ENCODE data around the gene NLRX1.
"Not testable (repeated sequence)": the region's sequence is repeated elsewhere in the genome, so short reads cannot be mapped to it uniquely, and the experiment has no call there.

NLRX1 gene

GRCh38 chr11:119172513-119172912, 4.0 kb downstream of the NLRX1 start:
- Histone ChIP-seq H3K36me3 (ENCODE audit: control insufficient read depth in 2 of 2, insufficient read depth in 2 of 2, low read length in 2 of 2) (peaks cover 9 to 16% of the 10 kb centered on the region in 2 donors), H3K4me1 (ENCODE audit: control insufficient read depth, insufficient read depth, low read length) (peaks cover 11% of the 10 kb centered on the region)

GRCh38 chr11:119173453-119173852, 4.9 kb downstream of the NLRX1 start:
- H3K27ac ChIP-seq (ENCODE audit: low read length): no peak overlapping the region
- no peaks in the 10 kb centered on the region for H3K27me3 ChIP-seq (ENCODE audit: control insufficient read depth in 1 of 2, insufficient read depth in 2 of 2, low read length in 2 of 2)
- peaks cover 9% of the 10 kb centered on the region for H3K4me1 ChIP-seq (ENCODE audit: control insufficient read depth, insufficient read depth, low read length)
- H3K9me3 ChIP-seq (ENCODE audit: control insufficient read depth in 2 of 2, low read length in 2 of 2): no peaks in the 10 kb centered on the region
- no peak overlapping the region for H3K9ac ChIP-seq (ENCODE audit: low read length in 2 of 2)
- no peak overlapping the region for H3K4me3 ChIP-seq (ENCODE audit: low read length in 2 of 2)
- H3K36me3 ChIP-seq (ENCODE audit: control insufficient read depth in 2 of 2, insufficient read depth in 2 of 2, low read length in 2 of 2): peaks cover 9 to 20% of the 10 kb centered on the region in 2 donors

More at GRCh38 chr11:119172513-119172912, 4.0 kb downstream of the NLRX1 start:
- Histone ChIP-seq H3K9ac (ENCODE audit: low read length in 2 of 2) (no peak overlapping the region), H3K9me3 (ENCODE audit: control insufficient read depth in 2 of 2, low read length in 2 of 2) (no peaks in the 10 kb centered on the region), H3K4me3 (ENCODE audit: low read length in 2 of 2) (no peak overlapping the region), H3K27ac (ENCODE audit: low read length) (no peak overlapping the region), H3K27me3 (ENCODE audit: control insufficient read depth in 1 of 2, insufficient read depth in 2 of 2, low read length in 2 of 2) (no peaks in the 10 kb centered on the region)

GRCh38 chr11:119175493-119176077, 7.1 kb downstream of the NLRX1 start:
- H3K9ac ChIP-seq (ENCODE audit: low read length in 2 of 2): no peak overlapping the region
- peaks cover 14 to 26% of the 10 kb centered on the region in 2 donors for H3K36me3 ChIP-seq (ENCODE audit: control insufficient read depth in 2 of 2, insufficient read depth in 2 of 2, low read length in 2 of 2)
- no peak overlapping the region for H3K27ac ChIP-seq (ENCODE audit: low read length)
- no peaks in the 10 kb centered on the region for H3K9me3 ChIP-seq (ENCODE audit: control insufficient read depth in 2 of 2, low read length in 2 of 2)
- no peaks in the 10 kb centered on the region for H3K27me3 ChIP-seq (ENCODE audit: control insufficient read depth in 1 of 2, insufficient read depth in 2 of 2, low read length in 2 of 2)
- H3K4me1 ChIP-seq (ENCODE audit: control insufficient read depth, insufficient read depth, low read length): no peaks in the 10 kb centered on the region
- H3K4me3 ChIP-seq (ENCODE audit: low read length in 2 of 2): no peak overlapping the region

- peaks cover 26 to 32% of the 10 kb centered on the region in 2 donors for H3K36me3 ChIP-seq (ENCODE audit: control insufficient read depth in 2 of 2, insufficient read depth in 2 of 2, low read length in 2 of 2)
- no peaks in the 10 kb centered on the region for H3K27me3 ChIP-seq (ENCODE audit: control insufficient read depth in 1 of 2, insufficient read depth in 2 of 2, low read length in 2 of 2)
- no peak overlapping the region for H3K9ac ChIP-seq (ENCODE audit: low read length in 2 of 2)
- no peak overlapping the region for H3K27ac ChIP-seq (ENCODE audit: low read length)
- H3K9me3 ChIP-seq (ENCODE audit: control insufficient read depth in 2 of 2, low read length in 2 of 2): no peaks in the 10 kb centered on the region
- H3K4me3 ChIP-seq (ENCODE audit: low read length in 2 of 2): no peak overlapping the region
- H3K4me1 ChIP-seq (ENCODE audit: control insufficient read depth, insufficient read depth, low read length): no peaks in the 10 kb centered on the region
Measured at GRCh38 chr11:119178166-119178680, 9.7 kb downstream of the NLRX1 start.

- H3K4me1 ChIP-seq (ENCODE audit: control insufficient read depth, insufficient read depth, low read length): no peaks in the 10 kb centered on the region
- no peak overlapping the region for H3K4me3 ChIP-seq (ENCODE audit: low read length in 2 of 2)
- H3K9ac ChIP-seq (ENCODE audit: low read length in 2 of 2): no peak overlapping the region
- H3K9me3 ChIP-seq (ENCODE audit: control insufficient read depth in 2 of 2, low read length in 2 of 2): no peaks in the 10 kb centered on the region
- no peaks in the 10 kb centered on the region for H3K27me3 ChIP-seq (ENCODE audit: control insufficient read depth in 1 of 2, insufficient read depth in 2 of 2, low read length in 2 of 2)
- H3K36me3 ChIP-seq (ENCODE audit: control insufficient read depth in 2 of 2, insufficient read depth in 2 of 2, low read length in 2 of 2): peaks cover 23 to 32% of the 10 kb centered on the region in 2 donors
- H3K27ac ChIP-seq (ENCODE audit: low read length): no peak overlapping the region
Measured at GRCh38 chr11:119179342-119179741, 10.8 kb downstream of the NLRX1 start.

GRCh38 chr11:119179983-119180382, 11.5 kb downstream of the NLRX1 start:
- Histone ChIP-seq H3K9me3 (ENCODE audit: control insufficient read depth in 2 of 2, low read length in 2 of 2) (no peaks in the 10 kb centered on the region), H3K27ac (ENCODE audit: low read length) (no peak overlapping the region), H3K36me3 (ENCODE audit: control insufficient read depth in 2 of 2, insufficient read depth in 2 of 2, low read length in 2 of 2) (peaks cover 18 to 25% of the 10 kb centered on the region in 2 donors)

GRCh38 chr11:119180729-119181676, 12.5 kb downstream of the NLRX1 start:
- no peak overlapping the region for H3K9ac ChIP-seq (ENCODE audit: low read length in 2 of 2)
- H3K4me1 ChIP-seq (ENCODE audit: control insufficient read depth, insufficient read depth, low read length): no peaks in the 10 kb centered on the region
- H3K27me3 ChIP-seq (ENCODE audit: control insufficient read depth in 1 of 2, insufficient read depth in 2 of 2, low read length in 2 of 2): peaks cover 0 to 3% of the 10 kb centered on the region in 2 donors
- no peaks in the 10 kb centered on the region for H3K9me3 ChIP-seq (ENCODE audit: control insufficient read depth in 2 of 2, low read length in 2 of 2)
- no peak overlapping the region for H3K27ac ChIP-seq (ENCODE audit: low read length)
- H3K36me3 ChIP-seq (ENCODE audit: control insufficient read depth in 2 of 2, insufficient read depth in 2 of 2, low read length in 2 of 2): peaks cover 16 to 23% of the 10 kb centered on the region in 2 donors
- no peak overlapping the region for H3K4me3 ChIP-seq (ENCODE audit: low read length in 2 of 2)

More at GRCh38 chr11:119179983-119180382, 11.5 kb downstream of the NLRX1 start:
- no peak overlapping the region for H3K4me3 ChIP-seq (ENCODE audit: low read length in 2 of 2)
- H3K27me3 ChIP-seq (ENCODE audit: control insufficient read depth in 1 of 2, insufficient read depth in 2 of 2, low read length in 2 of 2): no peaks in the 10 kb centered on the region
- no peaks in the 10 kb centered on the region for H3K4me1 ChIP-seq (ENCODE audit: control insufficient read depth, insufficient read depth, low read length)
- H3K9ac ChIP-seq (ENCODE audit: low read length in 2 of 2): no peak overlapping the region

GRCh38 chr11:119181677-119182412, 13.3 kb downstream of the NLRX1 start:
- H3K9me3 ChIP-seq (ENCODE audit: control insufficient read depth in 2 of 2, low read length in 2 of 2): no peaks in the 10 kb centered on the region
- H3K36me3 ChIP-seq (ENCODE audit: control insufficient read depth in 2 of 2, insufficient read depth in 2 of 2, low read length in 2 of 2): peaks cover 16 to 23% of the 10 kb centered on the region in 2 donors

GRCh38 chr11:119184399-119184798, 15.9 kb downstream of the NLRX1 start:
- not testable (repeated sequence) for H3K27ac ChIP-seq (ENCODE audit: low read length); H3K27me3 ChIP-seq (ENCODE audit: control insufficient read depth in 1 of 2, insufficient read depth in 2 of 2, low read length in 2 of 2); H3K9me3 ChIP-seq (ENCODE audit: control insufficient read depth in 2 of 2, low read length in 2 of 2); H3K9ac ChIP-seq (ENCODE audit: low read length in 2 of 2); H3K4me3 ChIP-seq (ENCODE audit: low read length in 2 of 2); H3K4me1 ChIP-seq (ENCODE audit: control insufficient read depth, insufficient read depth, low read length)
- peaks cover 16 to 19% of the 10 kb centered on the region in 2 donors for H3K36me3 ChIP-seq (ENCODE audit: control insufficient read depth in 2 of 2, insufficient read depth in 2 of 2, low read length in 2 of 2)

More at GRCh38 chr11:119181677-119182412, 13.3 kb downstream of the NLRX1 start:
- H3K9ac ChIP-seq (ENCODE audit: low read length in 2 of 2): no peak overlapping the region
- peaks cover 4 to 6% of the 10 kb centered on the region in 2 donors for H3K27me3 ChIP-seq (ENCODE audit: control insufficient read depth in 1 of 2, insufficient read depth in 2 of 2, low read length in 2 of 2)
- no peaks in the 10 kb centered on the region for H3K4me1 ChIP-seq (ENCODE audit: control insufficient read depth, insufficient read depth, low read length)
- no peak overlapping the region for H3K4me3 ChIP-seq (ENCODE audit: low read length in 2 of 2)
- no peak overlapping the region for H3K27ac ChIP-seq (ENCODE audit: low read length)

- no peak overlapping the region for H3K9ac ChIP-seq (ENCODE audit: low read length in 2 of 2)
- peaks cover 6 to 8% of the 10 kb centered on the region in 2 donors for H3K27me3 ChIP-seq (ENCODE audit: control insufficient read depth in 1 of 2, insufficient read depth in 2 of 2, low read length in 2 of 2)
- H3K36me3 ChIP-seq (ENCODE audit: control insufficient read depth in 2 of 2, insufficient read depth in 2 of 2, low read length in 2 of 2): peaks cover 8 to 10% of the 10 kb centered on the region in 2 donors
- H3K4me1 ChIP-seq (ENCODE audit: control insufficient read depth, insufficient read depth, low read length): no peaks in the 10 kb centered on the region
- no peak overlapping the region for H3K4me3 ChIP-seq (ENCODE audit: low read length in 2 of 2)
- no peaks in the 10 kb centered on the region for H3K9me3 ChIP-seq (ENCODE audit: control insufficient read depth in 2 of 2, low read length in 2 of 2)
- H3K27ac ChIP-seq (ENCODE audit: low read length): no peak overlapping the region
Measured at GRCh38 chr11:119185981-119186634, 17.6 kb downstream of the NLRX1 start.

Data from stomach smooth muscle (tissue), 2 donors.